Osteoblast (primary cell): ENCODE measurements around the gene RASL10A. TPM values are rescaled to one million over a fixed set of nuclear protein-coding genes. Genes with fewer than 3 reads are reported as not detected.

ENCODE experiments used
- DNase-seq: peaks from one replicate; pipeline ENCODE4 v3.0.0; 2011; ENCODE audit warnings: low spot score, mixed read lengths; ENCODE audit not compliant: insufficient read length; ENCODE audit errors: missing footprints
- H2AFZ ChIP-seq: 2 replicates; pipeline ENCODE4 v1.6.0; 2011; ENCODE audit warnings: mild to moderate bottlenecking, low read length
- H3K27ac ChIP-seq: 2 replicates; pipeline ENCODE4 v1.5.1; 2011; ENCODE audit warnings: mild to moderate bottlenecking, low read depth, low read length, moderate library complexity
- H3K27me3 ChIP-seq: 2 replicates; pipeline ENCODE4 v1.6.0; 2012; ENCODE audit warnings: mild to moderate bottlenecking, control low read depth, inconsistent platforms, low read length, moderate library complexity; ENCODE audit not compliant: insufficient read depth
- H3K36me3 ChIP-seq: 2 replicates; pipeline ENCODE4 v1.5.1; 2011; ENCODE audit warnings: mild to moderate bottlenecking, low read length, control low read depth, moderate library complexity; ENCODE audit not compliant: insufficient read depth
- H3K4me1 ChIP-seq: 2 replicates; pipeline ENCODE4 v1.5.1; 2011; ENCODE audit warnings: mild to moderate bottlenecking, low read length, control low read depth, moderate library complexity; ENCODE audit not compliant: insufficient read depth
- H3K4me2 ChIP-seq: 2 replicates; pipeline ENCODE4 v1.6.0; 2011; ENCODE audit warnings: mild to moderate bottlenecking, low read length; ENCODE audit not compliant: insufficient read depth
- H3K4me3 ChIP-seq: fragments of 200-600 bp; sonication (generic); 3 replicates; pipeline ENCODE4 v1.5.1; 2012; ENCODE audit warnings: mild to moderate bottlenecking, low read length, inconsistent platforms; ENCODE audit not compliant: insufficient read depth
- H3K79me2 ChIP-seq: 2 replicates; pipeline ENCODE4 v1.6.0; 2012; ENCODE audit warnings: mild to moderate bottlenecking, low read length, control low read depth, inconsistent platforms; ENCODE audit not compliant: insufficient read depth
- H3K9me3 ChIP-seq: 2 replicates; pipeline ENCODE4 v1.5.1; 2011; ENCODE audit warnings: low read depth, low read length, control low read depth
- H4K20me1 ChIP-seq: 2 replicates; pipeline ENCODE4 v1.6.0; 2012; ENCODE audit warnings: mild to moderate bottlenecking, low read length, control low read depth; ENCODE audit not compliant: insufficient read depth
- total RNA-seq: library from RNA; depleted of rRNA; stranded (reverse); fragments of >200 nt; gene quantifications from 2 replicates; pipeline ENCODE4 v1.2.3, GENCODE V29; 2012
- TF ChIP-seq, protein P1 (sequence below): IDR thresholded peaks from 2 replicates; pipeline ENCODE4 v1.5.1; 2011; ENCODE audit warnings: mild to moderate bottlenecking, low read depth, low read length, moderate library complexity; ENCODE audit errors: extremely low read depth

The RASL10A gene
- total RNA-seq, 1 donor: not detected

- H3K4me1 ChIP-seq: peaks cover 3% of the 10 kb centered on the region
- no peaks in the 10 kb centered on the region for H3K9me3 ChIP-seq
- TF ChIP-seq, protein P1, sequence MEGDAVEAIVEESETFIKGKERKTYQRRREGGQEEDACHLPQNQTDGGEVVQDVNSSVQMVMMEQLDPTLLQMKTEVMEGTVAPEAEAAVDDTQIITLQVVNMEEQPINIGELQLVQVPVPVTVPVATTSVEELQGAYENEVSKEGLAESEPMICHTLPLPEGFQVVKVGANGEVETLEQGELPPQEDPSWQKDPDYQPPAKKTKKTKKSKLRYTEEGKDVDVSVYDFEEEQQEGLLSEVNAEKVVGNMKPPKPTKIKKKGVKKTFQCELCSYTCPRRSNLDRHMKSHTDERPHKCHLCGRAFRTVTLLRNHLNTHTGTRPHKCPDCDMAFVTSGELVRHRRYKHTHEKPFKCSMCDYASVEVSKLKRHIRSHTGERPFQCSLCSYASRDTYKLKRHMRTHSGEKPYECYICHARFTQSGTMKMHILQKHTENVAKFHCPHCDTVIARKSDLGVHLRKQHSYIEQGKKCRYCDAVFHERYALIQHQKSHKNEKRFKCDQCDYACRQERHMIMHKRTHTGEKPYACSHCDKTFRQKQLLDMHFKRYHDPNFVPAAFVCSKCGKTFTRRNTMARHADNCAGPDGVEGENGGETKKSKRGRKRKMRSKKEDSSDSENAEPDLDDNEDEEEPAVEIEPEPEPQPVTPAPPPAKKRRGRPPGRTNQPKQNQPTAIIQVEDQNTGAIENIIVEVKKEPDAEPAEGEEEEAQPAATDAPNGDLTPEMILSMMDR: no peak
- no peak overlapping the region for H3K4me2 ChIP-seq
- peak; percentile 95 for DNase-seq
- H3K36me3 ChIP-seq: peaks cover 51% of the 10 kb centered on the region
- H3K4me3 ChIP-seq: no peak overlapping the region
- H4K20me1 ChIP-seq: peaks cover 10% of the 10 kb centered on the region
- no peak overlapping the region for H2AFZ ChIP-seq
- no peaks in the 10 kb centered on the region for H3K79me2 ChIP-seq
- peak overlapping the region; percentile 21 for H3K27ac ChIP-seq
- H3K27me3 ChIP-seq: no peaks in the 10 kb centered on the region
Measured at GRCh38 chr22:29344137-29344536, 28.6 kb upstream of the RASL10A start.

- Histone ChIP-seq H3K79me2 (no peaks in the 10 kb centered on the region), H3K36me3 (peaks cover 53% of the 10 kb centered on the region), H3K27me3 (no peaks in the 10 kb centered on the region), H3K27ac (peak overlapping the region; percentile 21), H3K9me3 (no peaks in the 10 kb centered on the region), H3K4me2 (no peak overlapping the region), H3K4me3 (no peak overlapping the region), H3K4me1 (peaks cover 3% of the 10 kb centered on the region), H4K20me1 (peaks cover 10% of the 10 kb centered on the region), H2AFZ (no peak overlapping the region)
- peak; percentile 81 for DNase-seq
- TF ChIP-seq, protein P1: no peak
Measured at GRCh38 chr22:29343313-29343805, 27.9 kb upstream of the RASL10A start.

DNA sequence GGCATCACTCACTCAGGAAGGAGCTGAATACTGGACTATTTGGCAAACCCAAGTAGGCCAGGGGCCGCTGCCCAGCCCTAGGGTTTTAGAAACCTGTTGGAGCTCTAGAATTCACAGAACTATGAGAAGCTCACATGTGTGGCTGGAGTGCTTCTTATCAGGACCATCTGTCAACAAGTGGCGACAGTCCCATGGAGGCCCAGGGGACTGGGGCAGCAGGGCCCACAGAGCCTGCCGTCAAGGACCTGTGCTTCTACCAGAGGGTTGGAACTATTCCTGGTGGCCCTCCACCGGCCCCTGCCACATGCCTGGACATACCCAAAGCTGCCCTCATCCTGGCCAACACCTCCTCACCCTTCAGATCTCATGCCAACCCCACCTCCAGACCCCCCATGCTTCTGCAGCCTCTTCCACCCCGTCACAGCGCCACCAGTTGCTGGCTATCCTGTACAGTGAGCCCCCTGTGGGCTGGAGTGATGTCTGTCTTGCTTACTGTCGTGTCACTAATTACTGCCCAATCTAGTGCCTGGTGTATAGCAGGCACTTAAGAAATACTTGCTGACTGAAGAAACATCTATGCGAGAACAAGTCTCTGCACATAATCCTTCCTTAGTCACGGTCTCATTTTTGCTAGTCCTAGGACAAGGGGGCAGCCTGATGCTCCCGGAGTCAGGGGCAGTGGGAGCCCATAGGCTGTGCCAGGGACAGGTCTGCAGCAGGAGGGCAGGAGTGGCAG lies 27.2 kb upstream of the RASL10A start:
- no peak overlapping the region for H3K4me2 ChIP-seq

GRCh38 chr22:29342177-29342576 lies 26.7 kb upstream of the RASL10A start:
- H3K4me2 ChIP-seq: no peak overlapping the region
- H3K9me3 ChIP-seq: no peaks in the 10 kb centered on the region
- no peaks in the 10 kb centered on the region for H3K27me3 ChIP-seq
- H2AFZ ChIP-seq: no peak overlapping the region
- H3K79me2 ChIP-seq: no peaks in the 10 kb centered on the region
- H3K4me3 ChIP-seq: no peak overlapping the region
- peaks cover 3% of the 10 kb centered on the region for H3K4me1 ChIP-seq
- H3K36me3 ChIP-seq: peaks cover 50% of the 10 kb centered on the region
- no peak overlapping the region for H3K27ac ChIP-seq
- peaks cover 10% of the 10 kb centered on the region for H4K20me1 ChIP-seq
- TF ChIP-seq, protein P1: no peak
- DNase-seq: no peak

More for the DNA sequence above, 27.2 kb upstream of the RASL10A start:
- TF ChIP-seq, protein P1: no peak
- Histone ChIP-seq H2AFZ (no peak overlapping the region), H3K9me3 (no peaks in the 10 kb centered on the region), H4K20me1 (peaks cover 10% of the 10 kb centered on the region), H3K36me3 (peaks cover 52% of the 10 kb centered on the region), H3K27me3 (no peaks in the 10 kb centered on the region), H3K79me2 (no peaks in the 10 kb centered on the region), H3K4me1 (peaks cover 3% of the 10 kb centered on the region), H3K4me3 (no peak overlapping the region), H3K27ac (no peak overlapping the region)
- peak; percentile 70 for DNase-seq
